COLO668 (cell line): Measurements from ENCODE around the gene WASHC3.
"Not testable (repeated sequence)": the region's sequence is repeated elsewhere in the genome, so short reads cannot be mapped to it uniquely, and the experiment has no call there.

Experiments used
- DNase-seq: peaks from one replicate; lab custom pipeline; 2025; ENCODE audit not compliant: unreplicated experiment; lab: John Stamatoyannopoulos, UW

Gene WASHC3

DNA sequence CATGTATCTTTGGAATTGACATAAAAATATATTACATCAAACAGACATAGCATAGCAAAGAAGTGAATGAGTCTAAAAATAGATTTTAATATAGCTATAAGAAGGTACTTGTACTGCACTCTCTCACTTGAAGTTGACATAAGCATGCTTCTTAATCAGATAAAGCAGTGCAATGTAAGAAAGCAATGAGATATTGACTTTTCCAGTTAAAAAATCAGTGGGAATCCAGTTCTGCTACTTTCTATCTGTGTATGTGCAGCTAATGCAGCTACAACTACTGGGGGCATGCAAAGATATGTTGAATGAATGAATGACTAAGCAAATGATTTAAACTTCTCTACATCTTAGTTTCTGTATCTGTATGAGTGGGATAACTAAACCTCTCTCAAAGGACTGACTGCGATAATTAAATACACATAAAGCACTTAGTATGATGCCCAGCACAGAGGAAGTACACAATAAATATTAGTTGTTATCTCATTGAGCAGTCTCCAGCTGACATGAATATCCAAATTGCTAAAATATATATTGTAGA is 10.3 kb downstream of the WASHC3 start:
- DNase-seq: no peak

DNA sequence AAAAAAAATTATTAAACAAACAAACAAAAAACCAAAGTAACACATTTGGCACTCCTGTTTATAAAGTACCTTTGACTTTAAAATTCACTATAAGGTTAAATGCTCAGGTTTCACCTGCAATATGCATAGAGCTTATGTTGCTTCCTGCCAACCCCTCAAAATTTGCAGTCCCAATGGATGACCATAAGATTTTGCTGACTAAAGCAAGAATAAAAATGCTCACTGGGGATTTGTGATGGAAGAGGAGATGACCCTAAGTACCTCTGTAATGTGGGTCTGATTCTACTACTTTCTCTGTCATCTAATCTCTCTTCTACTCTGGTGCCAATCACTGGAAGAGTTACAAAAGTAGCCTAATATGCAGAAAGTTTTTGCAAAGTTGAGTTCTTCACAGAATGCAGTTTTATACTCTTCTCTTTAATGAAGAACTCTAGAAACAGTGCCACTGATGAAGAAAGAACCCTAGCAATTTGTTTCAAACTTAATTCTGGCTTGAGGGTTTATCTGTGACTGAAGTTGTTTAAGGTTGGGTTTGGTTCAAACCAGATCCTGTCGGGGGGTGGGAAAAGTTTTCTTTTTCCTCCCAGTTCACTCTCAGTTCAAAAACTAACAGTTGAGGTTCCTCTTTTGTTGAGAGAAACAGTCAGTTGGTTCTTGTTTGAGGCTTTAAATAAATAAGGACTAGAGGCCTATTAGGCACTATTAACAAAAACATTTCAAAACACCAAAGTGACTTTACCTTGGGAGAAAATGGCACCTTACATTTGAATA is 10.9 kb downstream of the WASHC3 start:
- no peak for DNase-seq

DNA sequence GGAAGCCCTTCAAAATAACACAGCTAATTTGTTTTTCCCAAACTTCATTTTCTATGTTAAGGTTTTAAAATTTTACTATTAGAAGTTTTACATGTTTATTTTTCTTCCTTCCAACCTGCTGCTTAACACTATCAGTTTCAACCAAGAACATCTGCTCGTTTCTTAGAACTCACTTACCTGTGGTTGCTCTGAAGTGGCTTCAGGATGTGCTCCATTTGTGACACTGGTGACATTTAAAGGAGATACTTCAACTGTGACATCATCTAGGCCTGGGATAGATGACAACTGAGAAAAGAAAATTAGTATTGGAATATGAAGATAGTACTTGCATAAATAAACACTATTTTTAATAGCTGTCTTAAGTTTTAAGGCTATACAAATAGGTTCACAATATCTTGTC is 17.9 kb downstream of the WASHC3 start:
- no peak for DNase-seq

DNA sequence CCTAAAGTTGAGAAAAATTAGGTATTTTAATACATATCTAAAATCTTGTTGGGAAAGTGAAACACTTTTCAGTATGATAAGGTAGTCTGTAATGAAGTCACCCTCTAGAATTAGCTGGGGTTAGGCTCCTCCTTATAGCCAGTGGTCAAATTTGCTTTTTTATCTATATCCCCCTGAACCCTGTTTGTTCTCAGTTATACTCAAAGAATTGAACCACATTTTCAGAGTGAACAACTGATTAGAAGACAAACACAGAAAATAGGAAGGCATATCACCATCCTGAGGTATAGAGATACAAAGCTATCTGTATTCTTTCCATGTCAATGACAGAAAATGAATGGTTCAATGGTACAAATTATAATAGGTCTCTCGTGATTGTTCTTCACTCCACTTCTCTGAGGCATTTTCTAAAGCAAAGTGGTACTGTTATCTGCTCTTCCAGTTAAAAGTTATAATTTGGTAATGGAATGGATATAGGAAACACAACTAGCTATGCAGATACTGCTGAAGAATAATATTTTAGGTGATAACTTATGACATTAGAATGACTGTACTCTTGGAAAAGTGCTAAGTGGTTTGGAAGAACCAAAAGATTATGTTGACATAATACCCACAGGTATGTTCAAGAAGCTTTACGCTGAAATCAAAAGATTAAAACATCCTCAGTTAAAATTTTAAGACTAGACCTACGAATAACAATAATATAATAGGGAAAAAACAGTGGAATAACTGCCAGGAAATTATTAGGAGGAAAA is 27.6 kb downstream of the WASHC3 start:
- no peak for DNase-seq

DNA sequence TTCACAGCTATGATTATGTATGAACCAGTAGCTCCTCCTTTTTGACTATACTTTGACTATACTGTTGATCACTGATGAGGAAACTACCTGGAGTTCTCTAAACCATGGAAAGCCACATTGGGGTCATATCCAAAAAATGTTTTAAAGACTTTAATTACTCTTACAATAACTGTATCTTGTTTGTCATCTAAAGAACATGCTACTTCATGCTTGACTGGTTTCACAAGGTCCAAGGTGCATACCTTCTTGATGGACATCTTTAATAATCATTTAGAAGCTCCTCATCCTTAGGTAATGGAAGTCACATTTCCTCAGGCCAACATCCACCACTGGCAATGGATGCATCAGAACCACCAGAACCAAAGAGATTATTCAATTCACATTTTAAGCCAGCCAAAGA is 29.9 kb downstream of the WASHC3 start:
- no peak for DNase-seq

DNA sequence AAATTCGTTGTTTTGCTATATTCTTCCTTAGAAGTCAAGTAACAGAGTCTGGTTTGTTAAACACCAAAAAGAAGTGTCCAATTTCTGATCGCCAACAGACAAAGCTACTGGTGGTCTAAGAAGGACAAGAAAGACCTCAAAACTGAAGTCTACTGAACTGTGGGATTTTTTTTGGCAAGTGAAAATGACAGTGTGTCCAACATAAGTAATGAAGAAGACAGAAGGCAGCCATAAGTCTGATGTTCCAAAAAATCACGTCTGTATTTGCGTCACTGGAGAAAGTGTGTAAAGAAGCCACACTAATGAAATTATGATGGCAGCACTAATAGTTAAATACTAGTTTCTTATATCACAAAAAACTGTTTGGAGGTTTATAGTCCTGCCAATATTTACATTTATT is 32.6 kb downstream of the WASHC3 start:
- DNase-seq: no peak

DNA sequence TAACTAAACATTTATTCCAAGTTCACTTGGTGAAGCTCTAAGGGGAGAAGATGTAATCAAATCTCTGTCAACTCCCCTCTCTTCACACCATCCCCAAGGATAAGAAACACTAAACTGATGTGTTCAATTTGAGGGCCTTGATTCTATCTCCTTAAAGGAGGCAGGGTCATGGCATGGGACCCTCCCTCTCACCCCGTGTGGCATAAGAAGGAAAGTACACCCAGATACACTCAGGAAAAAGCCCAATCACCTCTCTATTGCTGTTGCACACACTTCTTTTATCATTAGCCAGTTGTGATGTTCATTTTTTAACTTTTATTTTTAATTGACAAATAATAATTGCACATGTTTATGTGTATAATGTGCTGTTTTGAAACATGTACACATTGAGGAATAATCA is 35.1 kb downstream of the WASHC3 start:
- no peak for DNase-seq

DNA sequence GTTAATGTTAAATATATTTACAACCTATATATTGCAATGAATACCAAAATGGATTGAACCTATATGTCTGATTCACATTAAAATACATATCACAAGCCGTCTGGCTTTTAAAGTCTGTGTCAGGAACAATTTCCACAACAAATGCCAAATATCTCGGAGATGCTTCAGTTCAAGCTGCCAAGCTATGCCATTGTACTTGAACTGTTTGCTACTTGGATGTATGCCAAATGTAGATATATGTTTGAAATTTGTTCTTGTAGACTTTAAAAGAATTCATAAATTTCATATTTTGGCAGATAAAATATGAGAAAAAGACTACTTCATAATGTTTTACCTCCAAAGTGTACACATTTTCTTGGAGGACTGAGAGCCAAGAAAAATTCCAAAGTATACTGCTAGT is 37.0 kb downstream of the WASHC3 start:
- no peak for DNase-seq

DNA sequence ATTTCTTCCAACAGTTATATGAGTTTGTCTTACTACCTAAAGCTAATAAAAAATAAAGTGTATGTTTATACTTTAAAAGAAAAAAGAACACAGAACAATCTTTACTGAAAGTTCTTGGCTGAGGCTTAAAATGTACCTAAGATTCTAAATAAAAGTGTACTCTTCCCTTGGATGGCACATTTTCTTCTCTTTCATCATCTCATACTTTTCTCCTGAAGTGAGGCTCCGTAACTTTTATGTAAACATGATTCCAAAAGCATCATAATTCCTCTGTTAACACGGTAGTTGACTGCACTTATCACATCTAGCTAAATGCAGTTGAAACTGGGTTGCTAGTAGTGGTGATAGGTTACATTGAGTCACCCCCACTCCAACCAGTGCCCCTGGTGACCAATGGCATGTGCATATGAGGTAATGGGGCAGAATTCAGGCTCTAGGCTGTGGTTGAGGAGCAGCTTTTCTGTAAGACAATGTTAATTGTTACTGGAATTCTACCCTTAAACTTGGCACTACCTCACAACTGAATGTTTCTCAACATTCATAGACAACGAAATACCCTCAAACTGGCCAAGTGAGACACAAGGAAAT is 38.4 kb downstream of the WASHC3 start:
- no peak for DNase-seq

DNA sequence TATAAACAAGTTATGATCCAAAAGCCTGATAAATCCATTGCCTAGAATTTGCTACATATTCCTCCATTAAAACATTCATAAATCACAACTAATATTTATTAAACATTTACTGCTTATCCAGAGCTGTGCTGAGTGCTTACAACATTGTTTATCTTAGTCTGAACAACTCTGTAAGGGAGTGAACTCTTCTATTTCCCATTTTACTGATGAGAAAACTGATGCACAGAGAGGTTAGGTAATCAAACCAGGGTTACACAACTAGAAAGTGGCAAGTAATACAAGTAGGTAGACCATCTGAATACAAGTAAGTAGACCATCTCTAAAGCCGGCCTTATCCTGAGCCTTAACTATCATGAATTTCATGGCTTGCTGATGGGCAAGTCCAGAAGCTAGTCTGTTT is 39.5 kb downstream of the WASHC3 start:
- DNase-seq: no peak

DNA sequence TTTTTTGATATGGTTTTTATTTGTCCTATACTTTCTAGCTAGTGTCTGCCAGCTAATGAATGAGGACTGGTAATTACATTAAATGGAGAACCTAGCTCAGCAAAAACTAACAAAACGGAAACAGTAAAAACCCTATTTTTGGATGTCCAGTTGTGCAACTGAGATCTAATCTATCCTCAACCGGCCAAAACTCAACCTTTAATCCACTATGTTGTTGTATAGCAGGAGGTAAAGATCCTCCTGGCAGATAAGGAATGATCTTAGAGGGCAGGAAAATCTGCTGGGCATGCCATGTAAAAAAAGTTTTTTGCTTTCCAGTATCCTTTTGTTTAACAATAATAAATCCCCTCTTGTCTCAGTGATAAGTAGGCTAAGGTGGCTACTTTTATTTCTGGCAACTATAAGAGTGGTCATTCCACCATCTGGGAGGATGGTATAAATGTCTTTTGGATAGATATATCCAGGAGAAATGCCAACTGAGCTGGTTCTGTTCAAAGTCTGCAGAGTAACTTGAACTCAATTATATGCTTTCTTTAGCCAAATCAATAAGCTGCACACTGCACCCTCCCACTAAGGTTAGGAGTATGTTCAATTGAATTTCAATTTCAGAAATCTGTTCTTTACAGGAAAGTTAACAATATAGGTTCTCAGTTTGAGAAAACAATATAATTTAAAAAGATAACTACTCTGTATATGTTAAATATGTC is 40.1 kb downstream of the WASHC3 start:
- no peak for DNase-seq

DNA sequence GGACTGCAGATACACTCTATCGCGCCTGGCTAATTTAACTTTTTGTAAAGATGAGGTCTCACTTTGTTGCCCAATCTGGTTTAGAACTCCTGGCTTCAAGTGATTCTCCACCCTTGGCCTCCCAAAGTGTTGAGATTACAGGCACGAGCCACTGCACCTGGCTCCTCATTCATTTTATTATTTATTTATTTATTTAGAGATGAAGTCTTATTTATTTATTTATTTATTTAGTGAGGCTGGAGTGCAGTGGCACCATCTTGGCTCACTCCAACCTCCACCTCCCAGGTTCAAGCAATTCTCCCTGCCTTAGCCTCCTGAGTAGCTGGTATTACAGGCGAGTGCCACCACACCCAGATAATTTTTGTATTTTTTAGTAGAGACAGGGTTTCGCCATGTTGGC is 43.2 kb downstream of the WASHC3 start:
- not testable (repeated sequence) for DNase-seq

DNA sequence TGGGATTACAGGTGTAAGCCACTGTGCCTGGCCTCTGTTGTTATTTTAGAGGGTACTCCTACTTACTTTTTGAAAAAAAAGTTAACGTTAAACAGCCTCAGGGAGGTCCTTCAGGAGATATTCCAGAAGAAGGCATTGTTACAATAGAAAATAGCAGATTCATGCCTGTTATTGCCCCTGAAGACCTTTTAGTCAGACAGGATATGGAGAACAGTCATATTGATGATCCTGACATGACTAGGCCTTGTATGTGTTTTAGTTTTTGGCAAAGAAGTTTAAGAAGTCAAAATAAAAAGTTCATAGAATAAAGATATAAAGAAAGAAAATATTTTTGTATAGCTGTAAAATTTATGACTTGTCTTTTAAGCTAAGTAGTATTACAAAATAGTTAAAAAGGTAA is 45.3 kb downstream of the WASHC3 start:
- no peak for DNase-seq

DNA sequence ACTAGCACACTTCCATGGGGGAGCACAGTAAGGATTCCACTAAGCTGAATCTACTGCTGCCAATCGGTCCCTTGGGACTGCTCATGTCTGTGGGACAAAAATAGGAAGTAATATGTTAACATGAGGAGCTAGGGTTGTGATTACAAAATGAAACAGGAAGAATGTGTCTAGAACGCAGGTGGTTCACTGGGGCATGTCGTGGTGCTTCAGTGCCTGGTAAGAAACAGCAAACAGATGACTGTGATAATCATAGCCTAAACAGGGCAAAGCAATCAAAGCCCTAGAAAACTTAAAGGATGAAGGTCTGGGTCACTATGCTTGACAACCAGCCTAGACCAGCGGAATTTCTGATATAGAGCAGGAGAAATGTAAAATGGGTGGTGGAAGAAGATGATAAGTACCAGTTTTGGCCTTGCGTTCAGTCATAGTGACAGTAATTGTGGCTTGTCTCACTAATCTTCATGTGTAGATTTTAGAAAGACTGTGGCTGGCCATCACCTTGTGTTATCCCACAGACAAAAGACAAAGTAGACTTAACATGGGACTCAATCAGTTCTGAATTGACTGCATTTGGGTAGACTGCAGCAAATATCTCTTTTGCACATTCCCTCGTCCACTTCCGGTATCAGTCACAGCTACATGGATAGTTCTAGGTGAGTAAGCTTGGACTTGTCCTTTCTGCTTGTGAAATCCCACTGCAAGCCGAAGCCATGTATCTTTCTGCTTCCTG is 51.4 kb downstream of the WASHC3 start:
- no peak for DNase-seq

DNA sequence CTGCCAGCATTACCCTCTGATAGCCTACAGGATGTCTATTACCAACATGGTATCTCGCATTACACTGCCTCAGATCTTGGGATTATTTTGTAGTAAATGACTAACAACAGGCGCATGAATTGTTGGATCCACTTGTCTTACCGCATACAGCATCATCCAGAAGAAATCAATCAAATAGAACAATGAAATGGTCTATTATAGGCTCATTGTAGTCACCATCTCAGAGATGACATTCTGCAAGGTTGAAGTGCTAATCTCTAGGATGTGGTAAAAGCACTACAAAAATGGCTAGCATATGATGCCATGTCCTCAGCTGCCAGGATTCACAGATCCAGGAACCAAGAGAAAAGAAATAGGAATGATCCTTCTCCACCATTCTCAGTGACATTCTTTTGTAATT is 52.0 kb downstream of the WASHC3 start:
- DNase-seq: no peak

DNA sequence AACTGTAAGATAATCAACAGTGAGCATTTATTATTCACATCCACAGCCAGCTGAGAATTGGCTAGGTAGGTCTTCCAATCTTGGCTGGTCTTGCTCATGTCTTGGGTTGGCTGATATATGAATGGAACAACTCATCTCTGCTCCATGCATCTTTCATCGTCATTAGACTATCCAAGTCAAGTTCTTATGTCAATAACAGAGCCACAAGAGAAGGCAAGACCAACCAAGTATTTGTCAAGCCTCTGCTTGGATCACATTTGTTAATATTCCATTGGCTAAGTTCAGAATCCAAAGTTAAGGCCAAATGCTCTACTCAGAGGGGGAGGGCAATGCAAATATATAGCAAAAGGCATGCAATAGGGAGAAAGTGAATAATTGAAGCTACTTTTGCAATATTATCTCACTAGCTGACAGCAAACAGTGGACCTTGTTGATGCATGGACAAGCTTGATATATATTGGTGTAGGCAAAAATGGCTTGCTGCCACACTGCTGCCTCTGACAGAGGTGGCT is 53.1 kb downstream of the WASHC3 start:
- DNase-seq: no peak

DNA sequence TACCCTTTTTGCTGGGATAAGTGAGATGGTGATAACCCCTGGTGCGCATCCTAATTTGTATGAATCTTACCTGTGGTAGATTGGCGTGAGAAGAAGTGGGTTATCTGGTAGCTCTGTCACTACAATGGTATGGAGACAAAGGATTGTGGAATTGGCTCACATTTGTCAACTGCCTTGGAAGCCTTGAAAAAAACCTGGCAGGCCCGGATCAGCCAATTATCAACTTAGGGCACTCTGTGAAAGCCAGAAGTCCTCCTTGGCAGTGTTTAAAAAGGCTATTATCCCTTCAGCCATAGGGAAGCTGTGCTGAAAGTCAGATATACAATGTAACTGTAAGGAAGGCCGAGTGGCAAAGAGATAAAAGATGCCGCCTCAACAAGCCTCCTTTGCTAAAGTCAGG is 56.5 kb downstream of the WASHC3 start:
- DNase-seq: no peak

DNA sequence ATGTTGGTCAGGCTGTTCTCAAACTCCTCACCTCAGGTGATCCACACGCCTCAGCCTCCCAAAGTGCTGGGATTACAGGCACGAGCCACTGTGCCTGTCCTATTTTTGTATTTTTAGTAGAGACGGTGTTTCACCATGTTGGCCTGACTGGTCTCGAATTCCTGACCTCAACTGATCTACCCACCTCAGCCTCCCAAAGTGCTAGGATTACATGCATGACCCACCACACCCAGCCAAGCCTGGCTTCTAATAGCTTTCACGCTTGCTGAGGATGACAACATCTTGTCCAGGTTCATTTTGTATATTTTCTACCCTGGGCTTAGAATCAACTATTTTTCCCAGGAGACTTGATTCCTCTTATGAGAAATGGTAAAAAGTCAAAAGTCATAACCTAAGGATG is 64.7 kb downstream of the WASHC3 start:
- no peak for DNase-seq

DNA sequence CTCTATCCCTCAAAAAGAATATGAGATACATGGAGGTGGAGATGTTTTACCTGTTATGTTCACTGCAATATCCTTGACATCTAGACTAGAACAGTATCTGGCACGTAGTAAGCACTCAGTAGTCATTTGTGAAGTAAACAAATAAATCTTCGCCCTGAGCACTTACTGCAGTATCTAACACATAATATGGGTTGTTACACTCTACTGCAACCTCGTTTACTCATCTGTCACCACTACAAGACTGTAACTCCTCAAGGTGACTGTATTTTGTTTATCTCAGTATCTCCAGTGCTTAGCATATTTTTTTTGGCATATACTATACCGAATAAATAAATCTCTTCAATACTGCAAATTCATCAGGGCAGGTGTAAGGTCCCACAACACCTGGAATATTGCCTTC is 66.1 kb downstream of the WASHC3 start:
- no peak for DNase-seq

DNA sequence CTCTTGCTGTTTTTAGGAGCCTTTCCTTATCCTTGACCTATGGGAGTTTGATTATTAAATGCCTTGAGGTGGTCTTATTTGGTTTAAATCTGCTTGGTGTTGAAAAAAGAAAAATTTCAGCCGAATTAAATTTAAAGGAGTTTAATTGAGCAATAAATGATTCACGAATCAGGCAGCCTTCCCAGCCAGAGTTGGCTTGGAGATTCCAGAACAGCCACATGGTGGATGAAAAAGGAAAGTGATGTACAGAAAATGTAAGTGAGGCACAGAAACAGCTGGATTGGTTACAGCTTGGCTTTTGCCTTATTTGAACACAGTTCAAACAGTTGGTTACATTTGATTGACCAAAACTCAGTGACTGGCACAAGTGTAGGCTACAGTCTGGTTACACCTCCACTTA is 69.7 kb downstream of the WASHC3 start:
- no peak for DNase-seq

DNA sequence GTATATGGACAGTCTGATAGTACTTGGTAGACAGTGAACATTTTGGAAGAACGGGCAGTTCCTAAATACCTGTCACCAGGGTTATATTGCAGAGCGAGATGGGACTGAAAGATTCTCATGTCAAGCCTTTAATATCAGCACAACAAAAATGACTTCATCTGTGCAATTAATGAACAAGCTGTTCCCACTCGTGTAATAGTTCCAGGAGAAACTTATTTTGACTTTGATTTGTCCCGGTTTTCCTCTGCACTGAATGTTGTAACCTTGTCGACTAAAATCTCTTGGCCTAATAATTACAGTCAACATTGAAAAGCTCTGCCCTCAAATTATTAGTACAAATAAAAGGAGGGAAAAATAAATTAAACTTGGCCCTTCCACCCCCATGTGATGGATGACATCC is 79.5 kb downstream of the WASHC3 start:
- DNase-seq: no peak
